A549 (cell line): ENCODE data around the gene ANKRD40. TPM values are rescaled to one million over a fixed set of nuclear protein-coding genes. Genes with fewer than 3 reads are reported as not detected.
A peak's percentile ranks its signal among the peaks of the same experiment; 100 is the strongest.

ENCODE experiments used
- ATAC-seq, 2 experiments: fragments of 200-7000 bp in 1 of 2; fragments of >200 bp in 1 of 2; cut with Nextera tagmentation in 1 of 2; cut with Tn5 transposase in 1 of 2; 3 replicates each; pipeline versions ENCODE4 v1.8.0 to v1.9.1; 2018 to 2020; ENCODE audit warnings: mild to moderate bottlenecking in 1 of 2, moderate library complexity in 1 of 2
- CTCF ChIA-PET: fragments of 300-600 bp; sonication (Branson Sonifier 250); formaldehyde crosslinking; extraction: SDS; loops from one replicate; lab custom pipeline; 2021; ENCODE audit warnings: antibody characterized with exemption, inconsistent platforms; lab: Yijun Ruan, JAX
- POLR2A ChIA-PET: fragments of 350-600 bp; formaldehyde crosslinking; extraction: SDS; loops from one replicate; lab custom pipeline; 2021; ENCODE audit warnings: antibody characterized with exemption, inconsistent platforms; lab: Yijun Ruan, JAX
- DNase-seq, 2 experiments: peaks; one replicate each; pipeline versions ENCODE4 v3.0.0 to v3.0.0-alpha.2; 2011 to 2016; ENCODE audit warnings: low read depth in 1 of 2, low spot score in 1 of 2
- FAIRE-seq: peaks from 2 replicates; lab custom pipeline; 2011; peaks lifted over from hg19 to GRCh38; lab: Jason Lieb, UNC
- H3K27ac ChIP-seq, 2 experiments: fragments of >200 bp; sonication (Bioruptor Twin); formaldehyde crosslinking; 3 replicates each; pipeline ENCODE4 v1.5.1; 2016 to 2017
- H3K4me1 ChIP-seq: fragments of >200 bp; sonication (Bioruptor Twin); formaldehyde crosslinking; 3 replicates; pipeline ENCODE4 v1.6.1; 2016
- H3K4me2 ChIP-seq: fragments of >200 bp; sonication (Bioruptor Twin); formaldehyde crosslinking; 3 replicates; pipeline ENCODE4 v1.6.1; 2016
- H3K4me3 ChIP-seq: fragments of >200 bp; sonication (Bioruptor Twin); formaldehyde crosslinking; 3 replicates; pipeline ENCODE4 v1.5.1; 2016
- H3K9me3 ChIP-seq: fragments of >200 bp; sonication (Bioruptor Twin); formaldehyde crosslinking; 3 replicates; pipeline ENCODE4 v1.6.1; 2016
- ATOH8 ChIP-seq: fragments of 250-450 bp; sonication (Bioruptor Pico); IDR thresholded peaks from 2 replicates; pipeline ENCODE4 v1.5.0; 2020; ENCODE audit warnings: low read depth, mild to moderate bottlenecking, moderate library complexity
- BHLHE40 ChIP-seq: IDR thresholded peaks from 2 replicates; pipeline ENCODE4 v1.6.1; 2012; ENCODE audit warnings: low read depth, low read length, inconsistent platforms
- CBX2 ChIP-seq: fragments of 200-600 bp; sonication (generic); IDR thresholded peaks from 2 replicates; pipeline ENCODE4 v1.6.1; 2016; ENCODE audit warnings: low read depth, mild to moderate bottlenecking, borderline replicate concordance
- CBX8 ChIP-seq: fragments of 200-600 bp; sonication (generic); IDR thresholded peaks from 2 replicates; pipeline ENCODE4 v1.6.1; 2016
- CHD2 ChIP-seq: fragments of 150-350 bp; IDR thresholded peaks from 2 replicates; pipeline ENCODE4 v1.6.1; 2014; ENCODE audit warnings: low read length; ENCODE audit not compliant: partially characterized antibody
- CHD4 ChIP-seq: fragments of 200-600 bp; sonication (generic); IDR thresholded peaks from 2 replicates; pipeline ENCODE4 v1.6.1; 2016; ENCODE audit warnings: antibody characterized with exemption, mild to moderate bottlenecking, borderline replicate concordance
- EHF ChIP-seq: fragments of 250-450 bp; sonication (Bioruptor Pico); IDR thresholded peaks from 2 replicates; pipeline ENCODE4 v1.5.0; 2020; ENCODE audit warnings: mild to moderate bottlenecking
- FOXS1 ChIP-seq: fragments of 250-450 bp; sonication (Bioruptor Pico); IDR thresholded peaks from 2 replicates; pipeline ENCODE4 v1.5.0; 2020; ENCODE audit warnings: mild to moderate bottlenecking, moderate library complexity
- GATA3 ChIP-seq: IDR thresholded peaks from 2 replicates; pipeline ENCODE4 v1.6.1; 2012; ENCODE audit warnings: borderline replicate concordance
- HDAC2 ChIP-seq: fragments of 200-600 bp; sonication (generic); IDR thresholded peaks from 2 replicates; pipeline ENCODE4 v1.6.1; 2016
- HEYL ChIP-seq: fragments of 250-450 bp; sonication (Bioruptor Pico); IDR thresholded peaks from 2 replicates; pipeline ENCODE4 v1.8.0; 2021; ENCODE audit warnings: mild to moderate bottlenecking, moderate library complexity
- HOXB5 ChIP-seq: fragments of 250-450 bp; sonication (Bioruptor Pico); IDR thresholded peaks from 2 replicates; pipeline ENCODE4 v1.5.0; 2020; ENCODE audit warnings: mild to moderate bottlenecking, moderate library complexity
- JUN ChIP-seq, 2 experiments: fragments of >200 bp; sonication (Bioruptor Twin); formaldehyde crosslinking; IDR thresholded peaks; 2 replicates in 1 of 2; 3 replicates in 1 of 2; pipeline ENCODE4 v1.6.1; 2016 to 2017
- JUNB ChIP-seq: fragments of >200 bp; sonication (Bioruptor Twin); formaldehyde crosslinking; IDR thresholded peaks from 2 replicates; pipeline ENCODE4 v1.6.1; 2016
- KDM1A ChIP-seq: fragments of 200-600 bp; sonication (generic); IDR thresholded peaks from 2 replicates; pipeline ENCODE4 v1.6.1; 2016; ENCODE audit warnings: low read depth, mild to moderate bottlenecking
- MAFK ChIP-seq: fragments of 450-650 bp; IDR thresholded peaks from 2 replicates; pipeline ENCODE4 v1.6.1; 2014; ENCODE audit not compliant: partially characterized antibody
- MAZ ChIP-seq: fragments of 150-350 bp; IDR thresholded peaks from 2 replicates; pipeline ENCODE4 v1.6.1; 2014; ENCODE audit warnings: antibody characterized with exemption, low read depth, low read length, borderline replicate concordance
- MYC ChIP-seq: IDR thresholded peaks from 2 replicates; pipeline ENCODE4 v1.6.1; 2012; ENCODE audit warnings: mild to moderate bottlenecking, inconsistent platforms, low read length, improper control_type of control experiment, borderline replicate concordance
- NFE2L2 ChIP-seq: fragments of 150-350 bp; conservative IDR thresholded peaks from 2 replicates; pipeline ENCODE4 v1.6.1; 2014; ENCODE audit warnings: low read length
- NR3C1 ChIP-seq: fragments of >200 bp; sonication (Bioruptor Twin); formaldehyde crosslinking; IDR thresholded peaks from 3 replicates; pipeline ENCODE4 v1.6.1; 2017
- PBX3 ChIP-seq: IDR thresholded peaks from 2 replicates; pipeline ENCODE4 v1.6.1; 2012
- POLR2A ChIP-seq: IDR thresholded peaks from 2 replicates; pipeline ENCODE4 v1.6.1; 2012; ENCODE audit warnings: mild to moderate bottlenecking, low read length
- POLR2AphosphoS2 ChIP-seq: conservative IDR thresholded peaks from 2 replicates; pipeline ENCODE4 v1.6.1; 2012; ENCODE audit warnings: low read length, improper control_type of control experiment, inconsistent platforms
- RAD21 ChIP-seq, 2 experiments: fragments of >200 bp in 1 of 2; sonication (Bioruptor Twin) in 1 of 2; formaldehyde crosslinking in 1 of 2; IDR thresholded peaks in 1 of 2; conservative IDR thresholded peaks in 1 of 2; 2 replicates in 1 of 2; 3 replicates in 1 of 2; pipeline ENCODE4 v1.6.1; 2012 to 2018; ENCODE audit warnings: inconsistent platforms in 1 of 2
- RARB ChIP-seq: fragments of 250-450 bp; sonication (Bioruptor Pico); IDR thresholded peaks from 2 replicates; pipeline ENCODE4 v1.8.0; 2021; ENCODE audit warnings: mild to moderate bottlenecking, moderate library complexity
- REST ChIP-seq: fragments of 200-600 bp; sonication (generic); IDR thresholded peaks from 2 replicates; pipeline ENCODE4 v1.6.1; 2016; ENCODE audit warnings: antibody characterized with exemption, mild to moderate bottlenecking, moderate library complexity
- RFX5 ChIP-seq: fragments of 450-650 bp; IDR thresholded peaks from 2 replicates; pipeline ENCODE4 v1.7.1; 2014; ENCODE audit warnings: antibody characterized with exemption, mild to moderate bottlenecking, moderate library complexity
- SREBF2 ChIP-seq: fragments of 450-650 bp; IDR thresholded peaks from 2 replicates; pipeline ENCODE4 v1.6.1; 2014; ENCODE audit warnings: mild to moderate bottlenecking, moderate library complexity
- TFCP2L1 ChIP-seq: fragments of 250-450 bp; sonication (Bioruptor Pico); IDR thresholded peaks from 2 replicates; pipeline ENCODE4 v1.5.0; 2021; ENCODE audit warnings: mild to moderate bottlenecking
- TP53 ChIP-seq: fragments of 250-450 bp; sonication (Bioruptor Pico); IDR thresholded peaks from 2 replicates; pipeline ENCODE4 v1.5.0; 2021; ENCODE audit warnings: mild to moderate bottlenecking, moderate library complexity
- ZFP36 ChIP-seq: fragments of 450-650 bp; IDR thresholded peaks from 2 replicates; pipeline ENCODE4 v1.6.1; 2014; ENCODE audit warnings: borderline replicate concordance; ENCODE audit not compliant: partially characterized antibody
- ZNF302 ChIP-seq: fragments of 250-450 bp; sonication (Bioruptor Pico); IDR thresholded peaks from 2 replicates; pipeline ENCODE4 v1.9.0; 2021; ENCODE audit warnings: inconsistent platforms, mild to moderate bottlenecking, moderate library complexity
- WGBS: methylation state at CpG from one replicate; pipeline ENCODE4 v1.1.6; 2017; ENCODE audit errors: missing lambda C conversion rate; 5-methylcytosine and 5-hydroxymethylcytosine counted together
- polyA plus RNA-seq, 4 experiments: library from polyadenylated mRNA; depleted of rRNA in 3 of 4; stranded (reverse); fragments of >200 nt; fragmentation: RNase III in 1 of 4; extraction: RNeasy Plus Mini Kit Qiagen cat#74134 plus additional on column Dnase treatment in 1 of 4; gene quantifications; 2 replicates in 3 of 4; 3 replicates in 1 of 4; pipeline ENCODE4 v1.2.3, GENCODE V29; 2011 to 2017
- TF ChIP-seq, protein P1 (sequence below): fragments of 450-650 bp; IDR thresholded peaks from 2 replicates; pipeline ENCODE4 v1.6.1; 2014; ENCODE audit warnings: antibody characterized with exemption
- TF ChIP-seq, protein P2 (sequence below): fragments of >200 bp; sonication (Bioruptor Twin); formaldehyde crosslinking; IDR thresholded peaks from 3 replicates; pipeline ENCODE4 v1.5.1; 2016

The ANKRD40 gene
- polyA plus RNA-seq, 2 of the 4 experiments (the other 2 are of a cell fraction): 50.1 to 84.3 TPM

GRCh38 chr17:50686494-50687199 lies 21.1 kb downstream of the ANKRD40 start:
- WGBS: 3% methylated on average over 14 of the region's 14 CpGs
- peak; percentile 57; the same call in 1 of the 2 replicates for TF ChIP-seq FOXS1 (CRISPR knock-in tag)
- TF ChIP-seq RARB: 0 out of 2 replicates have a peak, but pooled peaks have one; percentile 50
- no peak for TF ChIP-seq ZFP36
- TF ChIP-seq TFCP2L1 (CRISPR knock-in tag): 0 out of 2 replicates have a peak, but pooled peaks have one; percentile 18
- no peak for TF ChIP-seq ATOH8 (CRISPR knock-in tag)
- TF ChIP-seq, protein P1, sequence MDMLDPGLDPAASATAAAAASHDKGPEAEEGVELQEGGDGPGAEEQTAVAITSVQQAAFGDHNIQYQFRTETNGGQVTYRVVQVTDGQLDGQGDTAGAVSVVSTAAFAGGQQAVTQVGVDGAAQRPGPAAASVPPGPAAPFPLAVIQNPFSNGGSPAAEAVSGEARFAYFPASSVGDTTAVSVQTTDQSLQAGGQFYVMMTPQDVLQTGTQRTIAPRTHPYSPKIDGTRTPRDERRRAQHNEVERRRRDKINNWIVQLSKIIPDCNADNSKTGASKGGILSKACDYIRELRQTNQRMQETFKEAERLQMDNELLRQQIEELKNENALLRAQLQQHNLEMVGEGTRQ: peak; percentile 64
- 0 out of 2 replicates have a peak, but pooled peaks have one; percentile 24 for TF ChIP-seq MYC
- no peak for TF ChIP-seq POLR2A
- no peak for TF ChIP-seq REST
- no peak for TF ChIP-seq NR3C1
- TF ChIP-seq CBX8: no peak
- no peak for TF ChIP-seq BHLHE40
- peak; percentile 82 for TF ChIP-seq JUNB
- peak; percentile 46 for TF ChIP-seq HOXB5 (CRISPR knock-in tag)
- no peak for TF ChIP-seq RFX5
- TF ChIP-seq CHD4: no peak
- TF ChIP-seq CHD2: no peak
- TF ChIP-seq CBX2: no peak
- TF ChIP-seq RAD21 (conservative IDR thresholded peaks at IDR 0.05 in 1 of 2, IDR thresholded peaks at IDR 0.05 in 1 of 2): peak; percentile 42 to 57; a peak in 4 of 5 replicates
- peak; percentile 65; the same call in 1 of the 2 replicates for TF ChIP-seq PBX3
- TF ChIP-seq, protein P2, sequence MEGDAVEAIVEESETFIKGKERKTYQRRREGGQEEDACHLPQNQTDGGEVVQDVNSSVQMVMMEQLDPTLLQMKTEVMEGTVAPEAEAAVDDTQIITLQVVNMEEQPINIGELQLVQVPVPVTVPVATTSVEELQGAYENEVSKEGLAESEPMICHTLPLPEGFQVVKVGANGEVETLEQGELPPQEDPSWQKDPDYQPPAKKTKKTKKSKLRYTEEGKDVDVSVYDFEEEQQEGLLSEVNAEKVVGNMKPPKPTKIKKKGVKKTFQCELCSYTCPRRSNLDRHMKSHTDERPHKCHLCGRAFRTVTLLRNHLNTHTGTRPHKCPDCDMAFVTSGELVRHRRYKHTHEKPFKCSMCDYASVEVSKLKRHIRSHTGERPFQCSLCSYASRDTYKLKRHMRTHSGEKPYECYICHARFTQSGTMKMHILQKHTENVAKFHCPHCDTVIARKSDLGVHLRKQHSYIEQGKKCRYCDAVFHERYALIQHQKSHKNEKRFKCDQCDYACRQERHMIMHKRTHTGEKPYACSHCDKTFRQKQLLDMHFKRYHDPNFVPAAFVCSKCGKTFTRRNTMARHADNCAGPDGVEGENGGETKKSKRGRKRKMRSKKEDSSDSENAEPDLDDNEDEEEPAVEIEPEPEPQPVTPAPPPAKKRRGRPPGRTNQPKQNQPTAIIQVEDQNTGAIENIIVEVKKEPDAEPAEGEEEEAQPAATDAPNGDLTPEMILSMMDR: no peak
- TF ChIP-seq JUN (IDR thresholded peaks at IDR 0.05): peak; percentile 94 to 96
- no peak for TF ChIP-seq MAFK
- peak; percentile 86; the same call in 1 of the 2 replicates for TF ChIP-seq GATA3
- TF ChIP-seq KDM1A: no peak
- no peak for TF ChIP-seq HDAC2
- peak; percentile 87; the same call in 1 of the 2 replicates for TF ChIP-seq POLR2AphosphoS2
- TF ChIP-seq SREBF2: no peak
- TF ChIP-seq HEYL: peak; percentile 61; the same call in 1 of the 2 replicates
- TF ChIP-seq ZNF302 (CRISPR knock-in tag): peak; percentile 75
- TF ChIP-seq EHF (CRISPR knock-in tag): no peak; the same call in none of the 2 replicates
- TF ChIP-seq TP53 (CRISPR knock-in tag): no peak
- 0 out of 2 replicates have a peak, but pooled peaks have one; percentile 4 for TF ChIP-seq NFE2L2
- no peak for TF ChIP-seq MAZ

More at GRCh38 chr17:50686494-50687199, 21.1 kb downstream of the ANKRD40 start:
- FAIRE-seq (peak; percentile 99), ATAC-seq (peak; percentile 57 to 75), DNase-seq (peak; percentile 93 to 94)
- H3K4me2 ChIP-seq: peak overlapping the region; percentile 67
- H3K9me3 ChIP-seq: no peaks in the 10 kb centered on the region
- H3K4me1 ChIP-seq: peaks cover 100% of the 10 kb centered on the region
- CTCF ChIA-PET: interaction anchor here (0.5 to 52.6 kb wide), 5 partner anchors 6 to 140 kb away, joined by 4 to 2097 read pairs (median 783); partner anchors contain the start of genes ABCC3 and SPATA20
- H3K4me3 ChIP-seq: peak overlapping the region; percentile 11; the same call in 2 of the 3 replicates
- POLR2A ChIA-PET: interaction anchor here (1.0 to 4.8 kb wide), 5 partner anchors 9 to 49 kb away, joined by 3 to 35 read pairs (median 4); no protein-coding TSS in a partner anchor
- peak overlapping the region; percentile 97 to 98 for H3K27ac ChIP-seq
